ENCODE results near the gene GRM8.

- no peak for TF ChIP-seq EZH2 (IDR thresholded peaks at IDR 0.05; ENCODE audit: borderline replicate concordance, low read length)
- TF ChIP-seq CTCF (IDR thresholded peaks at IDR 0.05; ENCODE audit: low read length) = no peak
These were observed 478.7 kb downstream of the GRM8 start for GRCh38 chr7:126774077-126774476.
